ENCODE data around the gene RBL1.

GRCh38 chr20:36991703-36992102 is 104.1 kb downstream of the RBL1 start:
- TF ChIP-seq CTCF (IDR thresholded peaks at IDR 0.05) (no peak), POLR2A (IDR thresholded peaks at IDR 0.05) (no peak)
